ENCODE results near the gene PAM.

PAM gene

DNA sequence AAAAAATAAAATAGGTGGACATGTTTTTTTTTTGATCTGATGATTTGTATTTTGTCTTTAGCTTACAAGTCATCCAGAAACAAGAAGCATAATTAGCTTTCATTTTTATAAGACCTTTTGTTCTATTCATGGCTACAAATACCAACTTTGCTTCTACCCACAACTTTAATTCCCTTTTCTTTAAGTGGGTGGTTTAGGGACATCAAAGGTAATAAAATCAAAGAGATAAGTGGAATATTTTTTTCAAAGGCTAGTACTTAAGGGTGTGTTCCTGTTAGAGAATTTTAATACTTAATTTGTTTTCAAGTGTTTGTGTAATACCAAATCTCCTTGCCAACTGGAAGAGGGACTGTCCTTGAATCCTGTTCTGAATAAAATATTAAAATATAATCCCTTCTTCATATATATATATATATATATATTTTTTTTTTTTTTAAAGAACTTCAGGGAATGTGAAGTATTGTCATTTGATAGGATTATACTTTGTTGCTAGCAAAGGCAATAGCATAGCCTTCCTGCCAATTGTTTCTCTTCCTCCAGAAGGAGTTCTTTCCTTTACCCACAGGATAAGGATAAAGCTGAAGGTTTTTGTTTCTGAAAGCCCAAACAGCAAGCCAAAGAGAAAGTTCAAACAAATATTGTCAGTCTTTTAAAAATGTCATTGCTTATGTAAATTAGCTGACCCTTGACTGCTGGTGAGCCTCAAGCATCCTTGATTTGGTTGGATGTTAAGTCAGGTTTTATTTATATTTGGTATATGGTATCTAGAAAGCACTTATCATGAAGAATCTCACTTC, 108.9 kb downstream of the PAM start:
- DNase-seq = no peak

DNA sequence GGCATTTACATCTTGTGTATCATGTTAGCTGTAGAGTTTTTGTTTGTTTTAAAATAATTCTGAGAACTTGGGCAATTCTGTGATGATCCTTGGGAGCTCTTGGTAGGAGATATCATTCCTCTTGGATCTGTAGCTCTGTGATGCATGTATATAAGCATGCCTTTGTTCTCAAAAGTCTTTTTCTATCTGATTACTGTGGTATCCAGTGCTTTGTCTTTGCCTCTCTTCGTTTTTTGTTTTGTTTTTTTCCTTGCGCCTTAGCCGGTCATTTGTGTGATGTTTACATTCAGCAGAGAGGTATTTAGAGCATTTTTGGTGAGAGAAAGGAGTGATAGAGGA, 110.0 kb downstream of the PAM start:
- no peak for DNase-seq

DNA sequence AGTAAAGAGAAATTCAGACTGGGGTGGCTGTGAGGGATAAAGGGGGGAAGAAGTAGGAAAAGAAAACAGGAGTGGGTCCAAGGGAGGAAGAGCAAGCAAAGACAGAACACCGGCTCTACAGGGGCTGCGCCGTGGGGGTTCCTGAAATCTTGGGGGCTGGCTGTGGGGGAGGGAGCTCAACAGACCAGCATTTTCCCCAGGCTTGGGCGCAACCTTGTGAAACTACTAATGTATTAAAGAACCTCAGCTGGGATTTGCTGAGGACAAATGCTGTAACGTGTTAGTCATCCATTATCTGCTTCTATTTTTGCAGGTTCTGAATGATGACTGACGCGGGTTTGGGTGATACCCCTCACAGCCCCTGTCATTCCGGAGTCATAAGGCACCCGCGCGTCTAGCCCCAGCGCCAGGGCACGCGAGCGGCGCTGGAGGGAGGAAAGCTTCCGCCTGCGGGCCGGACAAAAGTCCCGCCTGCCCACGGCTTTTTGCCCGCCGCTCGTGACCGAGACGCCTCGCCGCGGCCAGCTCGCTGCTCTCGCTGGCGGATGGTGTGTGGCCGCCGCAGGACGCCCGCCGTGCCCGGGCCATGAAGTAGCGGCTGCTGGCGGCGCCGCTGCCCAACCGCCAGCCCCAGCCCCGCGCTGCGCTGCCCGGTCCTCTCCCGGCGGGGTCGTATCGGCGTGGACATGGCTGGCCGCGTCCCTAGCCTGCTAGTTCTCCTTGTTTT, 110.6 kb downstream of the PAM start:
- no peak for DNase-seq

DNA sequence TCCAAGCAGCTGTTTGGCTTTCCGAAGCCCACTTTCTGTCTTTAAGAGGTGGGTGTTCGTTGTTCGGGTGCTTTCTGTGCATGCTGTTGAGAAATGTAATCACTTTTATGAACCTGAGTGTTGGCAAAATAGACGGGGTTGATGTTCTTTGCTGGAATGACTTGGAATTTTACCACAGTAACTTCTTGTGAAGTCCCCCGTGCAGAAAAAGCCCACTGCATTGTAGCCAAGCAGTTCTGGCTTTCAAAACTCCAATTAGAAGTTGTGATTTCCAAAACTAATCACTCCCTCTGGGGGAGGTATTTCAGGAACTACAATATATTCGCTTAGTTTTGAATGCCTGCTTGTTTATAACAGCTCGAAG, 111.1 kb downstream of the PAM start:
- DNase-seq = no peak

DNA sequence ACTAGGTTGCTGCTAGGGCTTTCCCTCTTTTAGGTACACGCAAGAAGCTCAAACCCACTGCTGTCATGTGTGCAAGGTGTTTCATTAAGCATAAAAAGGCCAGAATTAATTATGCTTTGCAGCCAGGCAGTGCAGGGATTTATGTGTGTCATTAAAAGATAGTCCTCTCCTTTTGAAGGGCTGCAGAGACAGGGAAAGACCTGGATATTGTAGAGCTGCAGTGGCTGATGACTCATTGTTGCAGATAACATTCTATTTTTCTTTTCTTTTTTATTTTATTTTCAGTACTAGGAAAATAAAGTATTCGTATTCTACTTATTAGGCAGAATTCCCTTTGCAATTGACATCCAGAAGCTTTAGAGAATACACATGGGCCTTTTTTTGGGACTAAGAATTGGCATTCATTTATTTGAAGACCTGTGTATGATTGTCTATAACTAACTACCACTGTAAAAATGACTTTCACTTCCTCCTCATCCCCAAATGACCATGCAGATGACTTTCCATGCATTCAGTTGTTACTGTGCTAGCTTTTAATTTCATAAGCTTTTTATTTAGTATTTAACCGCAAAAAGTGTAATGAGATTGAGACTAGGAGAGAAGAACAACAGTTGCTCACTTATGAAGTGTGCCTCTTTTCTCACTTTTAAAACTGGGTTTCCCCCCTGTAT, 113.0 kb downstream of the PAM start:
- no peak for DNase-seq

DNA sequence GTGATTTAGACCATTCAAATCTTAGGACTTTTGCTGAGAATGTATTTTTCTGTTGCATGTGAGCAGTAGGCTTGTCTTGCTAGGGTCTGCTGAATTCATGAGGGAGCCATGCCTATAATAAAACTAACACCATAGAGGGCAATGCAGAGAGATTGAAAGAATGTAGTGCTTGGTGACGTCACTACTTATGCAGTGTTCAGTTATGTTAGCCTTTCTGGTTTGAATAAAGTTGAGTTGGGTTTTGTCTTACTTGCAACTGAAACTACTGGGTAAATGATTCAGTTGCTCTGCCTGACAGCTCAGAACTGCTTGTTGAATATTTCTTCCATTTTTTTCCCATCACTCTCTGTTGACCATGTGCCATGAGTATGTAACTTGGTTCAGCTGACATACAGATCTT, 114.1 kb downstream of the PAM start:
- no peak for DNase-seq

DNA sequence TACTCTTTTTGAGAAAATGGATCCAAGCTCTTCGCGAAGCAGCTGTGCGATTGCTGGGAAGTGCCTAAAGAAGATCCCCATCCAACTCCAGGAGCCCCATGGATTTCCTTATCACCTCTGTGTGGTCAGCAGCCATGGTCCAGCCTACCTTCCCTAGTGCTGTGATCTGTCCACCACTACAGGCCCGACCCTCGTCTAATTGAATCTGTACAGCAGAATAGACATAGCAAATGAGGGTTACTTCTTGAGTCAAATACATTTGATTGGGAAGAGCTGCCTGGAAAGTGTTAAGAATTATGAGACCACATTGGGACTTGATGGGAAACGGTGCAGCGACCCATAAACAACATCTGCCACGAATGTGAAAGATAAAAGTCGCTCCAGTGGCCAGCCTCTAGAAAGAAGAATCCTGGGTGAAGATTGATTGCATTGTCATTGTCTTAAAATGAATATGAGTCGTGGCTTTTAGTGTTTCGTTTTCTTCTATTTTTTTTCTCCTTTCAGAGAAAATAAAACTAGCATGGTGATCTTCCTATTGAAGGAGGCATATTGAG, 118.4 kb downstream of the PAM start:
- DNase-seq = no peak

DNA sequence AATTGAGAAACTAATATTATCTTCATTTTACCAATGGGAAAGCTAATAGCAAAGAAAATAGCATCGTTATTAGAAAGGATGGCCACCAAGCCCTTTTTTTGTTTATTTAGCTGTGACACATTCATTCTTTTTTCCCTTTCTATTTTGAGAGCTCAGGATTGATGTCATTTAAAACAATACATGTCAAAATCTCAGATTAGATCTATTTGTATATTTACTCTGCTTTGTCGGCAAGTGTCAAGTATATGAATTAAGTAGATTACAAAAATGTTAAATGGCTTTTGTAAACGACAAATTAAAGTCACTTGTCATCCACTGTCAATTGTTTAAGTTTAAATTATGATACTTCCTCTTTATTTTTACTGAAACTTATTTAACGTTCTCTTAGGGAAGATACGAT, 118.9 kb downstream of the PAM start:
- no peak for DNase-seq

DNA sequence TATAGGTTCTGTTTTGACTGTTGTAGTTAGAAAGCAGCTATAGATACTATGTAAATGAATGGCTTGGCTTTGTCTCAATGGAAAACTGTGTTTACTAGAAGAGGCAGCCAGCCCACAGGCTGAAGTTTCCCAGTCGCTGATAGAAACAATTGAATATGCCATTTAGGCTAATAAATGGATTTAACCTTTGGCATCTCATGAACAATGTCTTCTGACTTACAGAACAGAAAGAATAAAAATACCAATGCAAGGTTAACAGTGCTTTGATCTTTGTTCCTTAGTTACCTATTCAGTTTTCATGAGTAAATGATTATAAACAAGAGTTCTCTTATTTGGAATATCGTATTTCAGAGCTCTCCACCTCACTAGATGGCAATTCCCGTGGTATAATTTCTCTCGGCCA, 120.6 kb downstream of the PAM start:
- DNase-seq = no peak

DNA sequence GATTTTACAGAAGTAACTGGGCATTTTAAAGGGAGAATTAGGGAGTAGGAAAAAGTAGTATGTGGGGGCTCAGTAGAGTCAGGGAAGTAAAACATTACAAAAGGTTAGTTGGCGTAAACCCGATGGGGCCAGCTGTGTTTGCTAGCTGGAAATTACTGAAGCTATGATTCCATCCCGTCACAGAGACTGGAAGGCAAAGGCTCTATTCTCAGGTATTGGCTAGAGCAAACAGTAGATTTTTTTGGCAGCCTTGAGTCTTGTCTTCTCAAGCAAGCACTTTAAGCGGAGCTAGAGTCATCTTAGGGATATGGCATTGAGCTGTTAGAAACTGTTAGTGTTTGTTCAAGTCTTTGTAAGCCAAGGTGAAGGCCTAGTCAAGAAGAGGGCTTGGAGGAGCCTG, 121.5 kb downstream of the PAM start:
- DNase-seq = no peak

DNA sequence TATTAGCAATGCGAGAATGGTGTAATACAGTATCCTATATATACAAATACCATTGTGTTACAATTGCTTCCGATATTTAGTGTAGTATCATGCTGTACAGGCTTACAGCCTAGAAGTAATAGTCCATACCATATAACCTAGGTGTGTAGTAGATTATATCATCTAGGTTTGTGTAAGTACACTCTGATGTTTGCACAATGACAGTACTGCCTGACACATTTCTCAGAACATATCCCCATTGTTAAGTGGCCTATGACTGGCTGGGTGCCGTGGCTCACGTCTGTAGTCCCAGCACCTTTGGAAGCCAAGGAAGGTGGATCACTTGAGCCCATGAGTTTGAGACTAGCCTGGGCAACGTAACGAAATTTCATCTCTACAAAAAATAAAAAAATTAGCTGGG, 124.6 kb downstream of the PAM start:
- DNase-seq = no peak

DNA sequence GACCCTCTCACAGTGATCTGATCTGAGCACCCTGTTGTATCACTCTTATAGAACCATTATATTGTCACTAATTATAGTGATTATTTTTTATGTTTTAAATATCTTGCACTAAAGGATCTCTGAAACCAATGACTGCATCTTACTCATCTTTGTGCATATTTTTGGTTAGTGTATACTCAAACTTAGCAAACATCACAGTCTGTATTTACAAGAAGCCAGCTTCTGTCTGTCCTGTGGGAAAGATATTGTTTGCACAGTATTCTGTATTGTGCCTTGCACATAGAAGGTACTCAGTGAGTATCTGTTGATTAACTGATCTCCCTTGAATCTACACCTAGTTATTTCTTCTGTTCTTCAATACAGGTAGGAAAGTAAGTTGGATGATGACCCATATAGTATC, 131.5 kb downstream of the PAM start:
- no peak for DNase-seq

DNA sequence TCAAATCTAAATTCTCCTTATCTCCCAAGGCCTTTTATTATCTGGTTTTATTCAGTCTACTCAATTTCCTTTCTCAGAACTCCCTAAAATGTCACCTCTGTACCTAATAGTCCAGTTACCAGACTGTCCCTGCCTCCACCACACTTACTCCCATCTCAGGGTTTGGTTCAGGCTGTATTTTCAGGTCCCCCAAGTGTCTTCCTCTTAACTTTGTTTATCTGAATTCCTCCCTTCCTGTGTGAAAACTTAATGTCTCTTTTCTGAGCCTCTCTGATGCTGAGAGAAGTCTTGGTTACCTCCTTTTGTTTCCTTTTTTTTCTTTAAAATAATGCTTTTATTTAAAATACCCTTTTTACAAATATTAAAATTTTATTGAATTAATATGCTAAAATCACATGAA, 133.4 kb downstream of the PAM start:
- DNase-seq = no peak

DNA sequence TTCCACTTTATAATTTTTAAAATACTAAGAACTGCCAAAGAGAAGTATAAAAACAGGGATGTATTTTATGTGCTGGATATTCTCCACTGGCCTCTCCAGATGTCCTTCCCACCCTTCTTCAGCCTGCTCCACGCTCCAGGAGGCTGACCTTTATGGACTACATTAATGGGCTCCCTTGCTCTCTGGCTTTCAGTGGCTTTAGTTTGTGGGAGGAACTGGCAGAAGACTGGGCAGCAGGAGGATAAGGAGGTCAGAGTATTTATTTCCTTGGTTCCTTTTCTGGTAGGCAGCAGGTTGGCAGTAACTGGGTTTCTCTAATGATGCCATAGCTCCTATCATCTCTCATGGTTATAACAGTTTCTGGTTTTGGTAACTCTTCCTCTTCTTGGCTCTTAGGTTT, 133.9 kb downstream of the PAM start:
- DNase-seq = no peak

DNA sequence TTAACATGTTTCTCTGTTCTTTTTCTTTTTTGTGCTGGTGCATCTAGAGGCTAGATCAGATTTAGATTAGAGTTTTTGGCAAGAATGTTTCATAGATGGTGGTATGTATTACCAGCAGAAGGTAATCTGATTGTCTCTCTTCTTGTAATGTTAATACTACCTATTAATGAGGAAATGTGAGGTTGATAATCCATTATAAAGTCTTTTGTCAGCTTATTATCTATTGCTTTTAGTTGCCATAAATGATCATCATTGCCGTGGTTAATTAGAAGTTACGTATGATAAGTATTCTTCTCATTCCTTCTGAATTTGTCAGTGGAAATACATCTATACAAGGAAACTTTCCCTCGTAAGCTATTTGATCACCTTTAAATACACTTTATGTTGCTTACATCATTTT, 135.0 kb downstream of the PAM start:
- no peak for DNase-seq

DNA sequence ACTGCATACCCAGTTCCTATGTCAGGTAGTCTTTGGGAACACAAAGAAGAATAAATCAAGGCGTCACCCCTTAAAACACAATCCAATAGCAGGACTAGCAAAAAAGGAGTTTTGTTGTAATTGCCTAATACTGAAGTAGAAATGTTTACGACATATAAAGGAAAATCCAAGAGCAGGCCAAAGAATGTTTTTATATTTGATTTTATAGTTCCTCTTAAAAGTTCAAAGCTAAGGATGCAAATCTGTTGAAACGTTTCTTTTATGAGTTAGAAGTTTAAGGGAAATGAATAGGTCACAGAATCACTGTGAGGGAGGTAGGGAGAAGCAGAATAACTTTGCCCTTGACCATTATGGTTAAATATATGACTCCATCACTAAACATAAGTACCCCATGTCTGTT, 136.1 kb downstream of the PAM start:
- DNase-seq = no peak

DNA sequence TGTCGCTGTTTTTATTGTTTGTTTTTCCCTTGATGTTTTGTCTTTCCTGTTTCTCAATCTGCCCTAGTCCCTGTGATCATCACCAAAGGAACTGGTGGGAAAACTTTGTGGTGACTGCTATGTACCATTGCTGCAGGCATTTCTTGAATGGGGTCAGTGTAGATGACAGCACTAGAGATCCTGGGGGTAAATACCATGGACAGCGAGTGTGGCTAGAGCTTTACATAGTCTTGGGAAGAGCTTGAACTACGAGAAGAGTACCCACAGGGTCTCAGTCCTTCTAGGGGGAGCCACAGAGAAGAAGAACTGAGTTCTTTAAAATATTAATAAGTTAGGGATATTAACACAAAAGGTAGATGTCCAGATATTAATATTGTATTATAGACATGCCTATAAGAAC, 138.8 kb downstream of the PAM start:
- DNase-seq = no peak

DNA sequence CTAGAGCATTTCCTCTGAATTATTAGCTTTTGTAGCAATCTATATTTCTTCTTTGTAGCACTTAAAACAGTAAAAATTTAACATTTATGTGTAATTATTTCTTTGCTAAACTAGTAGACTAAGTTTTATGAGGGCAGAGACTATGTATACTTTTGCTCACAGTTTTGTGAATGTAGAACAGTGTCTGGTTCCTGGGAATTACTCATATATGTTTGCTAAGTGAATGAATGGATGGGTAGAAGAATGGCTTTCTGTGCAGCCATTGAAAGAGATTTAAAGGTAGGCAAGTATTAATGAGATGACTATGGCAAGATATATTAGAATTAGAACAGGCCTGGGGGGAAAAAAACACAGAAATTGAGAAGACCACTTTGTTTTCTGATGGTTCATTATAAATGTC, 140.1 kb downstream of the PAM start:
- DNase-seq = no peak

DNA sequence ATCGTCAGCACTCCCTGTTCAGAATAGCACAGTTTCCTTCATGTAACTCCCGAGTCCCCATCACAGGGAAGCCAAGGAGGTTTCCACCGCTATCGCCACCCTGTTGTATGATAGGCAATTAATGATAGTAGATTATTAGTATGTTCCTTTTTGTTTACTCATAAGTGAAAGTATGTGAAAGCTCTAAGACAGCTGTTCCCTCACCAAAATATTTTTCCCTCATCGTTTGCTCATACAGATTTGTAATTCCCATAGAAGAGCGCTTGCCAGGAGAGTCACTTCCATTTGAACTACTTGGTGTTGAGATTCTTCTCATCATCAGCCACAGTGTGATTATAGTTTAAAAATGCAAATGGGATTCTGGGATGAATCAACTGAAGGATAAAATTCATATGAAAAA, 140.9 kb downstream of the PAM start:
- no peak for DNase-seq

DNA sequence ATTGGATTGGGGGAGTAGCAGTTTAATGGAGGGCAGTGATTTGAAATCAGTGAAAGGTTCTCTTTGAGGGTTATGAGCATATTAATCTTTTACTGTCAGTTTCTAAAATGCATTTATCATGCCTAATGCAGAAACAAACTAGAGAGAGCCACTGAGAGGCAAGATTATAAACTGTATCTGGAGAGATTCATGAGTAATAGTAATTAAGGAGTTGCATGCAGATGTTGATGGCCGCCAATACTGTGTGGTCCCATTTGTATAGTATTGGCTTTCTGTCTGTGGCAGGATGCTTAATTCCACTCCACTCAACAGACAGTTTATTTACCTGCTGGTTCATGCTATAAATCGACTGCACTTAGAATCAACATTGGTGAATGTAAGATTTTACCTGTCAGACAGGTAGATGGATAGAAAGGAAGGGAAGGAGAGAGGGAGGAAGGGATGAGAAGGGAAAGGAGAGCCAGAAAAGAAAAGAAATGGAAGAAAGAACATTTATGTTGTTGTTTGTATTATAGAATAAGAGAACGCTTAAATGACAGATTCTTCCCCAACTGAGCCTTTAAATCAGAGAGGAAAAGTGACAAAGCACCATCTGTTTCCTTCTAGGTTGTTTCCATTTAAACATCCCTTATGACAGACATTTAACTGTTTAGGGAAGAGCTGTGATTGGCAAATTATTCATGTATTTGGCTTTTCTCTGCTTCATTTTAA, 146.5 kb downstream of the PAM start:
- no peak for DNase-seq

DNA sequence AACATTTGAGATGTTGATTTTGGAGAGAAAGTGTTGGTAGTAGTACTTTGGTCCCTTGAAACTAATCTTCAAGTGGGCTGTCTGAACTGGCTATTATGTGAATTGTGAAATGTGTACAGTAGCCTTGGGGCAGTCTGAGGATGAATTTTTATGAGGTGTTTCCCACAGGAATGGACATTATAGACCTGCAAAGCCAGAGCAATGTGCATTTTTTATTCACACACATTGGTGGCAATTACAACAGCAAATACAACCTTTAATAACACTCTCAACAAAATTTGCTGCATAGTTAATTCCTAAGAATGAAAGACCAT, 147.0 kb downstream of the PAM start:
- DNase-seq = no peak

DNA sequence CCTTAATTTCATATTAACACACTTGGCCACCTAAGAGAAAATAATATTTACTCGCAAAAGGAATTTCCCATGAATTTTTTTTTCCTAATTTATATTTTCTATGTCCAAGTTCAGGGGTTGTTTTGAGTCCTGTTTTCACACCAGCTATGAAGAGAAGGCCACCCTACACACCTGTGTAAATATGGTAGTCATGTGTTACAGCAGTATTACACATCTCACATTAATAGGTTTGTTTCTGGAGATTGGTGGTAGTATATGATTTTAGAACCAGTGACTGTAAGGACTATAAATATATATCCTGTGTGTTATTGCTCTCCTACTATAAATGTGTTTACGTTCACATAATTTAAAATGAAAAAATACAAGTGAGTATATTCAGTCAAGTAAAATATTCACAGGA, 147.5 kb downstream of the PAM start:
- DNase-seq = no peak

DNA sequence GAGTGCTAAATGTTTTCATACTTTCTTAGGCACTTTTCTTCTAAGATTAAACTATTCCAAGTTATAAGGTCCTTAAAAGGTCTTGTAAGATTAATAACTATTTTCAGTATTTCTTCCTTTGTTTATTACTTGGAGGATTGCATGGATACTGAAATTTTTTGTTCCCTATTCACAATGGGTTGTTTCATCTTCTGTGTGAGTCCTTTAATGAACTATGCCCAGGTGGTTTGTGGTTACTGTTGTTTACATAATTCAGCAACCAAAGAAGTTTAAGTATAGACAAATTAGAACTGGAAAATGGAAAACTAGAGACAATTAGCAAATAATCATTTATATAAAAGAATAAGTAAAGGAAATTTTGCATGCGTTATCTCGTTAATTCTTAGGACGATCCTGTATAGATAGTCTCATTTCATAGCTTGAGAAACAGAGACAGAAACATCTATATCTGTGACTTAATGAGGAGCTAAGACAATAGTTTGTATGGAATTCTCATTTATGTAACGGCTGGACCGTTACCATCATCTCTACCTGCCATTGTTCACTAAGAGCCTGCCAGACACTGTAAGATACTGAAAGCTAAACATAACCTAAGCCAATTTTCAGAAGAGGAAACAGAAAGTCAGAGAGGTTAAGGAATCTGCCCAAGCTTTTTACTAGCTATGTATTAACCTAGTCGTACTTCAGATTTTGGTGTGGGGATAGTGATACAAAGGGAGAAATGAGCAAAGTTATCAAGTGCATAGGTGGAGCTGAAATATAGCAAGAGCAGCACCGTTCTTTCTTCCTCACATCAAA, 148.2 kb downstream of the PAM start:
- no peak for DNase-seq

Data from effector CD4-positive, alpha-beta T cell (primary cell).